Ovary (tissue), 3 donors: ENCODE results near the gene F5.

Experiments used
- EP300 ChIP-seq: sonication (generic); formaldehyde crosslinking; IDR thresholded peaks from one replicate; pipeline ENCODE4 v1.6.1; 2017; ENCODE audit warnings: antibody characterized with exemption
- POLR2A ChIP-seq: fragments of 450-650 bp; IDR thresholded peaks from one replicate; pipeline ENCODE4 v1.6.1; 2017; ENCODE audit warnings: antibody characterized with exemption, mild to moderate bottlenecking, moderate library complexity
- TF ChIP-seq, protein P1 (sequence below), 3 donors: fragments of 450-650 bp in 2 of 3; fragments of 200-600 bp in 1 of 3; IDR thresholded peaks; one replicate each; pipeline versions ENCODE4 v1.5.1 to v1.8.0; 2016 to 2022; ENCODE audit warnings: antibody characterized with exemption in 3 of 3, mild to moderate bottlenecking in 1 of 3
- donor health status: DM: no; HTN: no; CAD: no.

DNA sequence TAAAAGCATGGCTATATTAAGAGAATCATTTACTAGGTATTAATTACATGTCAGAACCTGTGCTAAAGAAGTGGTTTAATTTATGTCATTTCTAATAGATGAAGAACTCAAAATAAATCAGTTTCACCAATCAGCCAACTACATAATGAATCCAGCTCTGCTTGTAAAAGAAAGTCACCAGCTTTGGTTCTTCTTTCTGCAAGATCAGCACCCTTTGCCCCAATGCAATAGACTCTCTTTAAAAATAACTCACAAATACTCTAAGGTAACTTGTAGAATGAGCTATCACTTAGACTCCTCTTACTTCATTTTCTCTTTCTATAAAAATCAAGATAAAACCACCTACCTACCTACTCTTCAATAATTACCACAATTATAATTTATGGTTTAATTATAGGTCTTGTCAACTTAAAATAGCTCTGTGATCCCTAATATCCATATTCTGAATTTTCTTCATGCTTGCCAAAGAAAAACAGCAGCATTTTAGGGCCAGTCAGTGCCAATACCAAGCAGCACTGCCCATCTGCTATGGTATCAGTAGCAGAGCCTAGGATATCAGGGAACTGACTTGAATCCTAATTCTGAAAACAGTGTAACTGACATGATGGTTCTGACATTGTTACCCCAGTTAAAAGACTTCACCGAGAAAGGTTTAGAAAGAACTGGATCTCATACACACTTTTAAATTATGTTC lies 111.8 kb downstream of the F5 start:
- TF ChIP-seq, protein P1, sequence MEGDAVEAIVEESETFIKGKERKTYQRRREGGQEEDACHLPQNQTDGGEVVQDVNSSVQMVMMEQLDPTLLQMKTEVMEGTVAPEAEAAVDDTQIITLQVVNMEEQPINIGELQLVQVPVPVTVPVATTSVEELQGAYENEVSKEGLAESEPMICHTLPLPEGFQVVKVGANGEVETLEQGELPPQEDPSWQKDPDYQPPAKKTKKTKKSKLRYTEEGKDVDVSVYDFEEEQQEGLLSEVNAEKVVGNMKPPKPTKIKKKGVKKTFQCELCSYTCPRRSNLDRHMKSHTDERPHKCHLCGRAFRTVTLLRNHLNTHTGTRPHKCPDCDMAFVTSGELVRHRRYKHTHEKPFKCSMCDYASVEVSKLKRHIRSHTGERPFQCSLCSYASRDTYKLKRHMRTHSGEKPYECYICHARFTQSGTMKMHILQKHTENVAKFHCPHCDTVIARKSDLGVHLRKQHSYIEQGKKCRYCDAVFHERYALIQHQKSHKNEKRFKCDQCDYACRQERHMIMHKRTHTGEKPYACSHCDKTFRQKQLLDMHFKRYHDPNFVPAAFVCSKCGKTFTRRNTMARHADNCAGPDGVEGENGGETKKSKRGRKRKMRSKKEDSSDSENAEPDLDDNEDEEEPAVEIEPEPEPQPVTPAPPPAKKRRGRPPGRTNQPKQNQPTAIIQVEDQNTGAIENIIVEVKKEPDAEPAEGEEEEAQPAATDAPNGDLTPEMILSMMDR (IDR thresholded peaks at IDR 0.05): no peak
- TF ChIP-seq POLR2A (no peak), EP300 (no peak)
